Prostate gland (tissue), 2 donors: Measurements from ENCODE around the gene GPR176.

ENCODE experiments used
- CTCF ChIP-seq, 4 experiments: fragments of 200-600 bp in 2 of 4; fragments of 450-650 bp in 2 of 4; sonication (generic) in 2 of 4; IDR thresholded peaks; 1 replicate in 3 of 4; 2 replicates in 1 of 4; pipeline ENCODE4 v1.5.1; 2016 to 2019; ENCODE audit warnings: antibody characterized with exemption in 4 of 4, mild to moderate bottlenecking in 2 of 4, moderate library complexity in 2 of 4
- POLR2A ChIP-seq: fragments of 450-650 bp; IDR thresholded peaks from one replicate; pipeline ENCODE4 v1.6.1; 2016; ENCODE audit warnings: antibody characterized with exemption, mild to moderate bottlenecking
- POLR2AphosphoS5 ChIP-seq: sonication (generic); formaldehyde crosslinking; IDR thresholded peaks from one replicate; pipeline ENCODE4 v1.6.1; 2017; ENCODE audit warnings: antibody characterized with exemption

DNA sequence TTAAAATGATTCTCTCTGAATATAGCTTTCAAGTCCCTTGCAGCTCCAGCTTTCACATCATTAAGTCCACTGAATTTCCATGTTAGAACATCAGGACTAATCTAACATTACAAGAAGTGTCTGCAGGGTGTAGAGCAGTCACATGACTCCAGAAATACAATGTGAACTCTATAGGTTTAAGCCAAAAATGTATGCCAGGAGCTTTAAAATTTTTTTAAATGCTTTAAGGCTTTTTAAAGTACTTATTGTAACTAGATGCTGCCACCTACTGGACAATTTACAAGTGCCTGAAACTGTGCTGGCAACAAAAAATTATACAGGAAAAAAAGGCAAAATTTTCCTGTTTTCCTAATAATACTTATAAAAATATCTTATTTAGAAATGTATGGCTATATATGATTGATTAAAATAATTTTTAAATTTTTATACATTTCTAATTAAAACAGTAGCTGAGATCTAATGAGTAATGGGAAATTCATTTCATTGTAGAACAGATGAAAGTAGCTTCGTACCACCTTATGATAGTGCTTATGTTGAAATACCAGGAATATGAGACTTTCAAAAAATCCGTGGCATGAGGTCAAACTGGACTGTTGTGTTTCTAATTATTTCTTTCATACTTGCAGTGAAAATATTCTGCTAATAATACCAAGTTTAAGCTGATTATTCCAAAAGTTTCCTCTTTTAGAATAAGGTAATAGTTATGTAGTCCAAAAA lies 163.1 kb downstream of the GPR176 start:
- TF ChIP-seq CTCF (IDR thresholded peaks at IDR 0.05) = peak; percentile 68 to 84 (median 76)
- no peak for TF ChIP-seq POLR2A
- no peak for TF ChIP-seq POLR2AphosphoS5
